HG02798 (cell line): ENCODE data around the gene ZNF778.

Experiments used
- ATAC-seq: cut with Tn5 transposase; IDR thresholded peaks from one replicate; pipeline ENCODE4 v1.9.1; 2021; ENCODE audit warnings: mild to moderate bottlenecking; ENCODE audit not compliant: unreplicated experiment, poor library complexity

ZNF778 gene

GRCh38 chr16:89272631-89273030, 55.1 kb downstream of the ZNF778 start:
- ATAC-seq = no peak

- ATAC-seq = no peak
Measured at GRCh38 chr16:89273741-89274472, 56.4 kb downstream of the ZNF778 start.

- ATAC-seq = no peak
Measured at GRCh38 chr16:89274561-89275283, 57.2 kb downstream of the ZNF778 start.

- ATAC-seq = no peak
Measured at GRCh38 chr16:89275284-89275584, 57.7 kb downstream of the ZNF778 start.

GRCh38 chr16:89275837-89276720, 58.6 kb downstream of the ZNF778 start:
- no peak for ATAC-seq

- no peak for ATAC-seq
Measured at GRCh38 chr16:89277049-89277448, 59.5 kb downstream of the ZNF778 start.

GRCh38 chr16:89277641-89278341, 60.3 kb downstream of the ZNF778 start:
- ATAC-seq = no peak

GRCh38 chr16:89278441-89279240, 61.1 kb downstream of the ZNF778 start:
- no peak for ATAC-seq

- ATAC-seq = no peak
Measured at GRCh38 chr16:89279666-89280481, 62.4 kb downstream of the ZNF778 start.

GRCh38 chr16:89280546-89281188, 63.2 kb downstream of the ZNF778 start:
- no peak for ATAC-seq

- no peak for ATAC-seq
Measured at GRCh38 chr16:89281189-89281577, 63.7 kb downstream of the ZNF778 start.

- ATAC-seq = no peak
Measured at GRCh38 chr16:89281829-89282228, 64.3 kb downstream of the ZNF778 start.

- ATAC-seq = no peak
Measured at GRCh38 chr16:89282523-89282922, 65.0 kb downstream of the ZNF778 start.

- ATAC-seq = no peak
Measured at GRCh38 chr16:89283449-89283848, 65.9 kb downstream of the ZNF778 start.

GRCh38 chr16:89285381-89285780, 67.9 kb downstream of the ZNF778 start:
- ATAC-seq = no peak

GRCh38 chr16:89286096-89286495, 68.6 kb downstream of the ZNF778 start:
- ATAC-seq = no peak
